ENCODE results near the gene MAN1A1. TPM values are rescaled to one million over a fixed set of nuclear protein-coding genes. Genes with fewer than 3 reads are reported as not detected.

MAN1A1 gene
- polyA plus RNA-seq, 1 donor (not counting 4 experiments of a cell fraction or from before 2014, with no cell fraction given), result 20.2 TPM

DNA sequence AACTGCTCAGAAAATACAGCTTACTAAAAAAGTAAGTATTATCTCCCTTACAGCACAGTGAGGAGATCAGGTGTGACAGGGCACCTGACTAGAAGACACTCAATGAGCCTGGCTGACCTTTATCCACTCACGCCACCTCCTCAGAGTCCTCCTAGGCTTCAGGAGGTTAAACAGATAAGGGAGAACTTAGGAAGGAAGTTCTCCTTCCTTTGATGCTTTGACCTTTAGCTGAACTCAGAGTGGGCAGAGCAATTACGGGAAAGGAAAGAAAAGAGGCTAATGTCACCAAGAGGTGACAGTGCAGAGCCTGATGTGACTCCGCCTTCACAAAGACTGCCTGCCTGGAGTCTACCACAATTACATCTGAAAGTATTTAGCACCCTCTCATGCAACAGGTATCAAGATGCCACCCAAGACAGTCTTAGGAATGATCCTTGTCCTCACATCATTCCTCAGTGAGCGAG, 36.7 kb downstream of the MAN1A1 start:
- peaks cover 3% of the 10 kb centered on the region for H3K4me1 ChIP-seq (ENCODE audit: control insufficient read depth, extremely low read depth, insufficient read depth, low read length)
- H3K4me2 ChIP-seq (ENCODE audit: control insufficient read depth, extremely low read depth, insufficient read depth, low read depth, low read length), result no peak overlapping the region
- H3K4me3 ChIP-seq (ENCODE audit: control insufficient read depth in 2 of 3, extremely low read depth in 1 of 3, insufficient read depth in 2 of 3, low read depth in 1 of 3, low read length in 3 of 3), result no peak overlapping the region
- FAIRE-seq, result no peak
- DNase-seq (ENCODE audit: low read depth, low spot score), result no peak
- no peaks in the 10 kb centered on the region for H3K27me3 ChIP-seq (ENCODE audit: control insufficient read depth, extremely low read depth, insufficient read depth, low read length)
- TF ChIP-seq, protein P1, sequence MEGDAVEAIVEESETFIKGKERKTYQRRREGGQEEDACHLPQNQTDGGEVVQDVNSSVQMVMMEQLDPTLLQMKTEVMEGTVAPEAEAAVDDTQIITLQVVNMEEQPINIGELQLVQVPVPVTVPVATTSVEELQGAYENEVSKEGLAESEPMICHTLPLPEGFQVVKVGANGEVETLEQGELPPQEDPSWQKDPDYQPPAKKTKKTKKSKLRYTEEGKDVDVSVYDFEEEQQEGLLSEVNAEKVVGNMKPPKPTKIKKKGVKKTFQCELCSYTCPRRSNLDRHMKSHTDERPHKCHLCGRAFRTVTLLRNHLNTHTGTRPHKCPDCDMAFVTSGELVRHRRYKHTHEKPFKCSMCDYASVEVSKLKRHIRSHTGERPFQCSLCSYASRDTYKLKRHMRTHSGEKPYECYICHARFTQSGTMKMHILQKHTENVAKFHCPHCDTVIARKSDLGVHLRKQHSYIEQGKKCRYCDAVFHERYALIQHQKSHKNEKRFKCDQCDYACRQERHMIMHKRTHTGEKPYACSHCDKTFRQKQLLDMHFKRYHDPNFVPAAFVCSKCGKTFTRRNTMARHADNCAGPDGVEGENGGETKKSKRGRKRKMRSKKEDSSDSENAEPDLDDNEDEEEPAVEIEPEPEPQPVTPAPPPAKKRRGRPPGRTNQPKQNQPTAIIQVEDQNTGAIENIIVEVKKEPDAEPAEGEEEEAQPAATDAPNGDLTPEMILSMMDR (optimal IDR thresholded peaks at IDR 0.05 in 1 of 3, IDR thresholded peaks at IDR 0.05 in 1 of 3, conservative IDR thresholded peaks at IDR 0.05 in 1 of 3; ENCODE audit: extremely low read depth in 1 of 3, insufficient read depth in 2 of 3, low read length in 3 of 3), result no peak
- no peak for TF ChIP-seq EZH2 (IDR thresholded peaks at IDR 0.05; ENCODE audit: low read length)
- H3K9me1 ChIP-seq (ENCODE audit: control insufficient read depth, extremely low read depth, insufficient read depth, low read length), result no peaks in the 10 kb centered on the region
- H3K27ac ChIP-seq (ENCODE audit: control insufficient read depth, insufficient read depth, low read length), result no peak overlapping the region
- H3K36me3 ChIP-seq (ENCODE audit: control insufficient read depth in 2 of 2, extremely low read depth in 1 of 2, insufficient read depth in 2 of 2, low read length in 2 of 2), result peaks cover 0 to 2% of the 10 kb centered on the region in 2 experiments
- dilution Hi-C loops (cut with MboI; ENCODE audit: extremely low pct_ligation_motif_present, low sequenced_read_pairs), result no loop called here
- no peak overlapping the region for H3K9ac ChIP-seq (ENCODE audit: control insufficient read depth, extremely low read depth, insufficient read depth, low read length)
- H4K20me1 ChIP-seq (ENCODE audit: control insufficient read depth, extremely low read depth, insufficient read depth, low read length), result no peaks in the 10 kb centered on the region
- H3K79me2 ChIP-seq (ENCODE audit: control insufficient read depth, insufficient read depth, low read length), result no peaks in the 10 kb centered on the region
- H2AFZ ChIP-seq (ENCODE audit: control insufficient read depth, low read length), result no peak overlapping the region
- H3K9me3 ChIP-seq (ENCODE audit: control insufficient read depth, low read depth, low read length), result no peaks in the 10 kb centered on the region

- H3K9me1 ChIP-seq (ENCODE audit: control insufficient read depth, extremely low read depth, insufficient read depth, low read length), result no peaks in the 10 kb centered on the region
- dilution Hi-C loops (cut with MboI; ENCODE audit: extremely low pct_ligation_motif_present, low sequenced_read_pairs), result no loop called here
- no peaks in the 10 kb centered on the region for H3K79me2 ChIP-seq (ENCODE audit: control insufficient read depth, insufficient read depth, low read length)
- no peak overlapping the region for H3K4me2 ChIP-seq (ENCODE audit: control insufficient read depth, extremely low read depth, insufficient read depth, low read depth, low read length)
- FAIRE-seq (no peak), DNase-seq (ENCODE audit: low read depth, low spot score) (no peak)
- H3K9ac ChIP-seq (ENCODE audit: control insufficient read depth, extremely low read depth, insufficient read depth, low read length), result no peak overlapping the region
- no peak overlapping the region for H2AFZ ChIP-seq (ENCODE audit: control insufficient read depth, low read length)
- H3K36me3 ChIP-seq (ENCODE audit: control insufficient read depth in 2 of 2, extremely low read depth in 1 of 2, insufficient read depth in 2 of 2, low read length in 2 of 2), result peaks cover 0 to 2% of the 10 kb centered on the region in 2 experiments
- no peaks in the 10 kb centered on the region for H4K20me1 ChIP-seq (ENCODE audit: control insufficient read depth, extremely low read depth, insufficient read depth, low read length)
- peaks cover 5% of the 10 kb centered on the region for H3K4me1 ChIP-seq (ENCODE audit: control insufficient read depth, extremely low read depth, insufficient read depth, low read length)
- no peak overlapping the region for H3K4me3 ChIP-seq (ENCODE audit: control insufficient read depth in 2 of 3, extremely low read depth in 1 of 3, insufficient read depth in 2 of 3, low read depth in 1 of 3, low read length in 3 of 3)
- no peaks in the 10 kb centered on the region for H3K27me3 ChIP-seq (ENCODE audit: control insufficient read depth, extremely low read depth, insufficient read depth, low read length)
- H3K9me3 ChIP-seq (ENCODE audit: control insufficient read depth, low read depth, low read length), result no peaks in the 10 kb centered on the region
- no peak overlapping the region for H3K27ac ChIP-seq (ENCODE audit: control insufficient read depth, insufficient read depth, low read length)
- TF ChIP-seq, protein P1 (optimal IDR thresholded peaks at IDR 0.05 in 1 of 3, IDR thresholded peaks at IDR 0.05 in 1 of 3, conservative IDR thresholded peaks at IDR 0.05 in 1 of 3; ENCODE audit: extremely low read depth in 1 of 3, insufficient read depth in 2 of 3, low read length in 3 of 3), result no peak
- TF ChIP-seq EZH2 (IDR thresholded peaks at IDR 0.05; ENCODE audit: low read length), result no peak
Measured at GRCh38 chr6:119312441-119312840, 37.1 kb downstream of the MAN1A1 start.

Measured in keratinocyte (primary cell).